Activated CD8-positive, alpha-beta T cell treated with anti-CD3 and anti-CD28 coated beads for 36 hours (primary cell): ENCODE results near the gene GNAZ. TPM values are rescaled to one million over a fixed set of nuclear protein-coding genes. Genes with fewer than 3 reads are reported as not detected.

Experiments used
- ATAC-seq: fragments of 200-7000 bp; cut with Tn5 transposase; one replicate; pipeline ENCODE4 v1.10.0; 2021; ENCODE audit warnings: mild to moderate bottlenecking, moderate library complexity
- CTCF ChIA-PET: fragments of 350-600 bp; sonication (Branson Sonifier 250); formaldehyde crosslinking; loops from one replicate; lab custom pipeline; 2021; ENCODE audit warnings: antibody characterized with exemption; lab: Charles Lee
- POLR2A ChIA-PET: fragments of 350-600 bp; sonication (Branson Sonifier 250); formaldehyde crosslinking; loops from one replicate; lab custom pipeline; 2021; ENCODE audit warnings: antibody characterized with exemption; lab: Charles Lee
- DNase-seq: peaks from one replicate; pipeline ENCODE4 v3.0.0-alpha.2; 2020
- H3K27ac Mint-ChIP-seq: one replicate; pipeline ENCODE4 v1.8.0; 2021; ENCODE audit warnings: mild to moderate bottlenecking, mixed read lengths
- H3K27me3 Mint-ChIP-seq: one replicate; pipeline ENCODE4 v1.8.0; 2021; ENCODE audit warnings: mixed read lengths
- H3K36me3 Mint-ChIP-seq: one replicate; pipeline ENCODE4 v1.8.0; 2021; ENCODE audit warnings: low read depth, mixed read lengths
- H3K4me1 Mint-ChIP-seq: one replicate; pipeline ENCODE4 v1.8.0; 2021; ENCODE audit warnings: low read depth, mixed read lengths
- H3K4me3 Mint-ChIP-seq: one replicate; pipeline ENCODE4 v1.8.0; 2021; ENCODE audit warnings: mild to moderate bottlenecking, moderate library complexity, mixed read lengths
- H3K9me3 Mint-ChIP-seq: one replicate; pipeline ENCODE4 v1.8.0; 2021; ENCODE audit warnings: mixed read lengths
- CTCF ChIP-seq: fragments of 200-600 bp; IDR thresholded peaks from one replicate; pipeline ENCODE4 v1.8.0; 2022; ENCODE audit warnings: antibody characterized with exemption, mild to moderate bottlenecking
- intact Hi-C: fragments of 100-400 bp; cut with micrococcal nuclease; formaldehyde crosslinking; loops from one replicate; pipeline ENCODE4 v1.10.0; 2022
- total RNA-seq, 2 experiments: library from RNA; stranded (reverse); gene quantifications; one replicate each; pipeline ENCODE4 v1.2.3, GENCODE V29; 2021

The GNAZ gene
- total RNA-seq, 2 experiments from 2014 or later, result 0.50 to 0.56 TPM

GRCh38 chr22:23061471-23062280 lies 8.6 kb upstream of the GNAZ start:
- ChIA-PET CTCF (no interaction called here), POLR2A (interaction anchor here (0.6 kb wide), 1 partner anchor 686 kb away, joined by 3 read pairs; no protein-coding TSS in a partner anchor)
- H3K36me3 Mint-ChIP-seq, result no peaks in the 10 kb centered on the region
- no peak overlapping the region for H3K4me3 Mint-ChIP-seq
- no peak overlapping the region for H3K27ac Mint-ChIP-seq
- H3K4me1 Mint-ChIP-seq, result no peaks in the 10 kb centered on the region
- H3K27me3 Mint-ChIP-seq, result no peaks in the 10 kb centered on the region
- no peak for ATAC-seq
- intact Hi-C loops, result no loop called here
- H3K9me3 Mint-ChIP-seq, result no peaks in the 10 kb centered on the region
- TF ChIP-seq CTCF, result no peak
- no peak for DNase-seq

GRCh38 chr22:23062616-23063538 lies 7.4 kb upstream of the GNAZ start:
- ChIA-PET CTCF (no interaction called here), POLR2A (no interaction called here)
- no peaks in the 10 kb centered on the region for H3K9me3 Mint-ChIP-seq
- no peak overlapping the region for H3K27ac Mint-ChIP-seq
- H3K36me3 Mint-ChIP-seq, result no peaks in the 10 kb centered on the region
- ATAC-seq (no peak), DNase-seq (no peak)
- H3K27me3 Mint-ChIP-seq, result no peaks in the 10 kb centered on the region
- H3K4me3 Mint-ChIP-seq, result no peak overlapping the region
- no peaks in the 10 kb centered on the region for H3K4me1 Mint-ChIP-seq
- no peak for TF ChIP-seq CTCF
- intact Hi-C loops, result no loop called here

GRCh38 chr22:23063539-23064380 lies 6.6 kb upstream of the GNAZ start:
- Mint-ChIP-seq H3K9me3 (no peaks in the 10 kb centered on the region), H3K36me3 (no peaks in the 10 kb centered on the region), H3K27ac (no peak overlapping the region), H3K27me3 (no peaks in the 10 kb centered on the region), H3K4me3 (no peak overlapping the region), H3K4me1 (no peaks in the 10 kb centered on the region)
- ChIA-PET POLR2A (no interaction called here), CTCF (interaction anchor here (1.3 kb wide), 1 partner anchor 109 kb away, joined by 4 read pairs; no protein-coding TSS in a partner anchor)
- intact Hi-C loops, result no loop called here
- no peak for TF ChIP-seq CTCF
- ATAC-seq (no peak), DNase-seq (no peak)

- POLR2A ChIA-PET, result no interaction called here
- no peaks in the 10 kb centered on the region for H3K36me3 Mint-ChIP-seq
- DNase-seq, result no peak
- CTCF ChIA-PET, result interaction anchor here (1.3 kb wide), 1 partner anchor 109 kb away, joined by 4 read pairs; no protein-coding TSS in a partner anchor
- no peak for TF ChIP-seq CTCF
- H3K27me3 Mint-ChIP-seq, result peaks cover 2% of the 10 kb centered on the region
- H3K4me1 Mint-ChIP-seq, result peaks cover under 1% of the 10 kb centered on the region
- no peak overlapping the region for H3K4me3 Mint-ChIP-seq
- intact Hi-C loops, result no loop called here
- no peak for ATAC-seq
- H3K9me3 Mint-ChIP-seq, result no peaks in the 10 kb centered on the region
- no peak overlapping the region for H3K27ac Mint-ChIP-seq
Observed at GRCh38 chr22:23064381-23065068, 5.8 kb upstream of the GNAZ start.
